Activated naive CD4-positive, alpha-beta T cell treated with anti-CD3 and anti-CD28 coated beads, Interleukin-2, amount 10 ng/mL, durations not matched to agents 7 days and 5 days (primary cell): Measurements from ENCODE around the gene SLC6A6.
A peak's percentile ranks its signal among the peaks of the same experiment; 100 is the strongest.

Experiments
- CTCF ChIA-PET: fragments of 350-600 bp; sonication (Branson Sonifier 250); formaldehyde crosslinking; loops from one replicate; lab custom pipeline; 2021; ENCODE audit warnings: antibody characterized with exemption; lab: Charles Lee
- DNase-seq: peaks from one replicate; pipeline ENCODE4 v3.0.0-alpha.2; 2020
- H3K27ac Mint-ChIP-seq: one replicate; pipeline ENCODE4 v1.8.0; 2021; ENCODE audit warnings: mild to moderate bottlenecking, moderate library complexity, mixed read lengths
- H3K27me3 Mint-ChIP-seq: one replicate; pipeline ENCODE4 v1.8.0; 2021; ENCODE audit warnings: mild to moderate bottlenecking, mixed read lengths
- H3K36me3 Mint-ChIP-seq: one replicate; pipeline ENCODE4 v1.8.0; 2021; ENCODE audit warnings: mixed read lengths
- H3K4me1 Mint-ChIP-seq: one replicate; pipeline ENCODE4 v1.8.0; 2021; ENCODE audit warnings: mixed read lengths
- H3K4me3 Mint-ChIP-seq: one replicate; pipeline ENCODE4 v1.8.0; 2021; ENCODE audit warnings: mild to moderate bottlenecking, moderate library complexity, mixed read lengths
- H3K9me3 Mint-ChIP-seq: one replicate; pipeline ENCODE4 v1.8.0; 2021; ENCODE audit warnings: mixed read lengths

SLC6A6 gene

GRCh38 chr3:14448063-14448462 is 45.7 kb downstream of the SLC6A6 start:
- Mint-ChIP-seq H3K4me3 (no peak overlapping the region), H3K4me1 (no peaks in the 10 kb centered on the region), H3K27me3 (no peaks in the 10 kb centered on the region), H3K27ac (peak overlapping the region; percentile 50), H3K36me3 (peaks cover 51% of the 10 kb centered on the region), H3K9me3 (no peaks in the 10 kb centered on the region)
- CTCF ChIA-PET, result no interaction called here
- no peak for DNase-seq

DNA sequence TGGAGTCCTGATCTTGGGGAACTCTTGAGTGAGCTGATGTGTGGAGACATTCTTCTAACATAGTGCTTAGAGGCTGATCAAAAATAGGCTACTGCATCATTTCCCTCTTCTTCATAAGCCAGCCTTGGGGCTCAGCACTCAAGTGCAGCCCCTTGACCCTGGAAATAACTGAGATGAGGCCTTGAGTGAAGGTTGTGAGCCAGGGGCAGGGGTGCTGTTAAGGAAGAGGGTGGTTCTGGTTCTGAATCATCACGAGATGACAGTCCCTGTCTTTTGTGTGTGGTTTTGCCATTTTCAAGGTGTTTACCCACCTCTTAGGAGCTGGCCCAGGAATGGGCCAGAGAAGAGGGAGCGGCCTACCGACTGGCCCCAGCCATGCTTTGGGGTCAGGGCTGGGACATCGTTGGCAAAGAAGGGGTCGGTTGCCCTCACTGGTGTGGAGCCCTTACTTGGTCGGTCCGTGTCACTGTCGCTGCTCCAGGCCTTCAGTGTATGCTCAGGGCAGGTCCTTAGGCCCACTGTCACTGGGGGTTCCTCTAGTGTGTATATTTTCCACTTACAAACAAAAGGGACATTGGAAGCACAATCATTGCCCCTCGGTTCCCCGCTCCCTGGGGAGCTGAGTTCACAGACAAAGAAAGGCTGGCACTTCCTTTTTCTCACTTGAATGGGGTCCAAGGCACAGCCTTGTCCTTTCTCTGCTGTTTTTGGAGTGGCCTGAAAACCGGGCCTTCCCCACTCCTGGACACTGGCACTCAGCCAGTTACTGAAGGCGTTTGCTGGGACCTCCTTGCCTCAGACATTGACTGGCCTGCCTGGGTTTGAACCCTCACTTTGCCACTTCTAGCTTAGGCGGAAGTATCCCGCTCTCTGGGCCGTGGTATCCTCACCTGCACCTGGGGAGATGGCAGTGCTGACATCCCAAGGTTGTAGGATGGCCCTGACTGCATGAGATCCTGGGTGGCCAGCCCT is 46.6 kb downstream of the SLC6A6 start:
- Mint-ChIP-seq H3K27me3 (no peaks in the 10 kb centered on the region), H3K9me3 (no peaks in the 10 kb centered on the region), H3K27ac (no peak overlapping the region), H3K36me3 (peaks cover 52% of the 10 kb centered on the region), H3K4me1 (no peaks in the 10 kb centered on the region), H3K4me3 (no peak overlapping the region)
- no peak for DNase-seq
- CTCF ChIA-PET, result no interaction called here

DNA sequence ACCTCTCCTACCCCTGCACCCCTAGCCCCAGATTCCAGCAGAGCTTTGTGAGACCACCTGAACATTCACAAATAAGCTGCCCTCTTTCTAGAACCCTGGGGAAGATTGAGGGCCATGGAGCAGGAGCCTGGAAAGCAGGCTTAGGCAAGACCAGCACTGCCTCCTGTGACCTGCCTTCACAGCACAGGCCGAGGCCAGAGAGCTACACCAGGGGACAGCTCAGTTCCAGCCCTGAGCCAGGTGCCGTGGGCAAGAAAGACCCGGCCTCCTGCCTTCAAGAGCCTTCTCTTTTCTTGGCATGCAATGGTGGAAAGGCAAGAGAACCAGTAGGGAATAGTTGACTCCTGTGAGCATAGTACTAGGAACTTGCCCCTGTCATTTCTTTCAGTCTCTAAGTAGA is 48.1 kb downstream of the SLC6A6 start:
- Mint-ChIP-seq H3K27ac (no peak overlapping the region), H3K4me1 (no peaks in the 10 kb centered on the region), H3K36me3 (peaks cover 44% of the 10 kb centered on the region), H3K4me3 (no peak overlapping the region), H3K9me3 (no peaks in the 10 kb centered on the region), H3K27me3 (no peaks in the 10 kb centered on the region)
- DNase-seq, result no peak
- CTCF ChIA-PET, result interaction anchor here (1.6 to 3.0 kb wide), 2 partner anchors 8 to 17 kb away, joined by 4 to 8 read pairs; no protein-coding TSS in a partner anchor

DNA sequence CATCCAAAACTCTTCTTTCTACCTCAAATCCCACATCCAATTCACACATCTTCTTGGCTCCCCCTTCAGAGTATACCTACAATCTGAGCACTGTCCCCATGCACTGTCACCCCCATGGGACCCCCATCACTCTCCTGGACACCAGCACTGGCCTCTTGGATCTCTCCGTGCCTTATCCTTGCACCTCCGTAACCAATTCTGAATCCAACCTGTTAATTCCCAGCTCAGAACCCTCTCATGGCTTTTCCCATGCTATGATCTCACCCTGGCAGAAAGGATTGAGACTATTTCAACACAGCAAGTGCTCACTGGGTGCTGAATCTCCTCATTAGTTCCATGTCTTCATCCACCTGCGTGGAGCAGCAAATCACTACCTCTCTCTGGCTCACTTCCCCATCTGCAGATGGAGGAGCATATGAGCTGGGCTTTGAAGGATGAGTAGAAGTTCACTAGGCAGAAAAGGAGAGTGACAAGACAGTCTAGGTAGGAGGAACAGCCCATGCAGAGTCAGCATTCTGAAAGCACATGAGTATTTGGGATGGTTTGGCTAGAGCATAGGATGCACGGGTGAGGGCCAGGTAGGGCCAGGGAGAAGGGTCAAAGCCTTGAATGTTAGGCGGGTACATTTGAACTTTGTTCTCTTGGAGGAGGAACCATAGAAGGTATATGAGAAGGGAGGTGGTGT is 48.7 kb downstream of the SLC6A6 start:
- Mint-ChIP-seq H3K27me3 (no peaks in the 10 kb centered on the region), H3K27ac (peak overlapping the region; percentile 4), H3K9me3 (no peaks in the 10 kb centered on the region), H3K4me1 (no peaks in the 10 kb centered on the region), H3K36me3 (peaks cover 38% of the 10 kb centered on the region), H3K4me3 (no peak overlapping the region)
- no peak for DNase-seq
- CTCF ChIA-PET, result interaction anchor here (1.5 to 3.0 kb wide), 3 partner anchors 8 to 17 kb away, joined by 3 to 8 read pairs (median 4); no protein-coding TSS in a partner anchor

- peaks cover 31% of the 10 kb centered on the region for H3K36me3 Mint-ChIP-seq
- CTCF ChIA-PET, result interaction anchor here (1.2 to 3.0 kb wide), 3 partner anchors 10 to 41 kb away, joined by 3 to 8 read pairs (median 4); no protein-coding TSS in a partner anchor
- DNase-seq, result no peak
- no peak overlapping the region for H3K4me3 Mint-ChIP-seq
- no peaks in the 10 kb centered on the region for H3K4me1 Mint-ChIP-seq
- no peak overlapping the region for H3K27ac Mint-ChIP-seq
- H3K27me3 Mint-ChIP-seq, result no peaks in the 10 kb centered on the region
- no peaks in the 10 kb centered on the region for H3K9me3 Mint-ChIP-seq
Observed at GRCh38 chr3:14451844-14452739, 49.7 kb downstream of the SLC6A6 start.

DNA sequence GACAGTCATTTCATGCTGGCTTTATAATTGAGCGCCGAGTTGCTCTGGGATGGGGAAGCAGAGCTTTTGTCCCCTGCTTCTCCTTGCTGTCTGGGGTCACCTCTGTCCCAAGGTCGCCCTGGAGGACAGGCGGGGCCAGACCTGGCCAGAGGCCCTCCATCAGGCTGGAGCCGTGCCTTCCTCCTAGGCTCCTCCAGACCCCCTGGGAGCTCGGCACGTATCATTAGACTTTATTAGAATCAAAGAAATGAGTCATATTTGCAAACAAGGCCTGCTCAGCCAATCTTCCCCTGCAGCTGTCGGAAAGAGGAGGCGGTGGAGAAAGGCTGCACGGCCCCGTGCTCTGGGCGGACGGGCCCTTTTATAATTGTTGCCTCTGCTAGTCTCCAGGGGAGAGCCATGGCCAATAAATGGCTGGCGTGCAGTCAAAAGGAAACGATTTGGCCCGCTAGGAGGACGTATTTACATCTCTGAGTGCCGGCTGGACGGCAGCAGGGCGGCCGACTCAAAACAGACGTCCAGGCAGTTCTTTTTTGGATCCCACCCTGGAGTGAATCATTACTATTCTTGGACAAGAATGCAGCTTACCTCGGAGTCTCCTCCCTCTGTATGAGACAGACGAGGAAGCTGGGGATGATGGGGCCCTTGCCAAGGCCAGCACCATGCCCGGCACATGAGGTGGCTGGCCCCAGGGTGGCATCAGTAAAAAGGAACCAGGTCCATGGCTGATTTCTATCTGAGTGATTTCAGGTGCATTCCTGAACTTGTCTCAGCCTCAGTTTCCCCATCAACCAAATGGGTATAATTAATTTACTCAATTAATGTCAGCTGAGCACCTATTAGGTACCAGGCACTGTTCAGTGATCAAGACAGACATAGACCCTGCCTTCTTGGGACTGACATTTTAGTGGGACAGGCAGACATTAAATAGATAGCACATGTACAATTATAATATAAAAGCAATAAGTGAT is 50.6 kb downstream of the SLC6A6 start:
- Mint-ChIP-seq H3K36me3 (peaks cover 21% of the 10 kb centered on the region), H3K27me3 (no peaks in the 10 kb centered on the region), H3K4me3 (no peak overlapping the region), H3K4me1 (no peaks in the 10 kb centered on the region), H3K9me3 (no peaks in the 10 kb centered on the region), H3K27ac (no peak overlapping the region)
- DNase-seq, result no peak
- CTCF ChIA-PET, result interaction anchor here (1.2 to 3.0 kb wide), 3 partner anchors 9 to 42 kb away, joined by 4 to 8 read pairs (median 5); no protein-coding TSS in a partner anchor

DNA sequence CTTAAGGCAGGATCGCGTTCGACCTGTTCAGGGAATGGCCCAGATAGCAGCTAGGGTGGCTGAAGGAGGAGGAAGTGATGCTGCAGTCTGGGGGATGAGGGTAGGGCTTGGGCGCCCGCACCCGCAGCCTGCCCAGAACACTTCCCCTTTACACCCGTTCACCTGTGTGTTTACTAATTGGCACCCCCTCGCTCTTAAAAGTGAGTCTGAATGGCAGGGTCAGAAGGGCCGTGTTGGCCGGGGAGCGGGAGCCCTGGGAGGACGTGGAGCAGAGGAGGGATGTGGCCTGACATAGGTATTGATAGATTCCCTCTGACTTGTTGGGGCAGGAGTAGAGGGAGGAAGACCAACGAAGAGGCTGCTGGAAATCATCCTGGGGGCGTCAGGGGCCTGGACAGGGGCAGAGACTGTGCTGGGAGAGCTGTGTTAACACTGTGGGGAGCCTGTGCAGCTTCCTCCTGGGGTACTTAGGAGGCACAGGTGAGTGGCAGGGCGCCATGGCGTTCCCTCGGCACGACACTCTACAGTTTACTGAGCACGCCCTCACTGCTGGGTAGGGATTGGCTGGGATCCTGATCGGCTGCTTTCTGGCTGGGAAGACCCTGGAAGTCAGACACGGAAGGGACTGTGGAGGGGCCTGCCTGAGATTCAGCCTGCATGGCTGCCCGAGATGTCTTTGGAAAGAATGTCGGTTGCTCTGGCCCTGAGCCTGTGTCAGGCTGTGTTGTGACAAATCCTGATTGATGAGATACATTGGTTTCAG is 51.7 kb downstream of the SLC6A6 start:
- H3K9me3 Mint-ChIP-seq, result no peaks in the 10 kb centered on the region
- H3K4me3 Mint-ChIP-seq, result no peak overlapping the region
- peak overlapping the region; percentile 26 for H3K27ac Mint-ChIP-seq
- CTCF ChIA-PET, result interaction anchor here (0.6 to 2.0 kb wide), 3 partner anchors 8 to 21 kb away, joined by 3 to 6 read pairs (median 5); no protein-coding TSS in a partner anchor
- no peaks in the 10 kb centered on the region for H3K27me3 Mint-ChIP-seq
- H3K36me3 Mint-ChIP-seq, result peaks cover 11% of the 10 kb centered on the region
- H3K4me1 Mint-ChIP-seq, result no peaks in the 10 kb centered on the region
- no peak for DNase-seq

- no peaks in the 10 kb centered on the region for H3K4me1 Mint-ChIP-seq
- H3K36me3 Mint-ChIP-seq, result peaks cover 10% of the 10 kb centered on the region
- H3K27ac Mint-ChIP-seq, result no peak overlapping the region
- CTCF ChIA-PET, result interaction anchor here (0.6 to 2.0 kb wide), 3 partner anchors 8 to 22 kb away, joined by 3 to 6 read pairs (median 5); no protein-coding TSS in a partner anchor
- H3K9me3 Mint-ChIP-seq, result no peaks in the 10 kb centered on the region
- DNase-seq, result no peak
- H3K27me3 Mint-ChIP-seq, result no peaks in the 10 kb centered on the region
- H3K4me3 Mint-ChIP-seq, result no peak overlapping the region
Observed at GRCh38 chr3:14454639-14455310, 52.4 kb downstream of the SLC6A6 start.

DNA sequence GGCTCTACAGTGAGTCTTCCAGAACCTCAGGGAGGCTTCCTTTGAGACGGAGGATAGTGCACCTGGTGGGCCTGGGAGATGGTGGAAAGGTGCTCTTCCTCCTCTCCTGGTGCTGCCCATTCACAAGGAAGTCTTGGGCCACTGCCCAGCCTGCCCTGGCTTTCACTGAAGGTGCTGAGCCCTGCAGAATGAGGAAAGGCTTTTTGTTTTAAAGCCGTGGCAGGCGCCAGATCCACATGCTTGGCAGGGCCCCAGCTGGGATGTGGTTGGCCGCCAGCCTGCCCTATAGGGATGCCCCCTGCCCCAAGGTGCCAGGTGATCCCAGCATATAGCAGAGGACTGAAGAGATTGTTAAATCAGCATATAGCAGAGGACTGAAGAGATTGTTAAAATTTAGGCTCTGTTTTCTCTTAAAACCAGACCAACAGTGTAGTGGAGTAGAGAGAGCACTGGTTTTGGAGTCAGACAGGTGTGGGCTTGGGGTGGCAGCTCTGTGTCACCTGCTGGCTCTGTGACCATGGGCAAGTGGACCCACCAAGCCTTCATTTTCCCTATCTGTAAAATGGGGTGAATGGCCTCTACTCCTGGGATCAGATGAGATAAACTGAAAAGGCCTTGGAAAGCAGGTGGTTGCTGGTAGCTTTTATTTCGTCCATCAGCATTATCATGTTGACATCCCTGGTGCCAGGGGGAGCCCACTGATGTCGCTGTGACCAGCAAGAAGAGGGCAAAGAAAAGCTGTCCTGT is 53.3 kb downstream of the SLC6A6 start:
- CTCF ChIA-PET, result interaction anchor here (1.1 to 1.4 kb wide), 4 partner anchors 12 to 180 kb away, joined by 3 to 6 read pairs (median 3); no protein-coding TSS in a partner anchor
- Mint-ChIP-seq H3K36me3 (peaks cover 17% of the 10 kb centered on the region), H3K27me3 (no peaks in the 10 kb centered on the region), H3K27ac (no peak overlapping the region), H3K4me3 (no peak overlapping the region), H3K9me3 (no peaks in the 10 kb centered on the region), H3K4me1 (peaks cover 2% of the 10 kb centered on the region)
- no peak for DNase-seq

GRCh38 chr3:14456794-14457193 is 54.4 kb downstream of the SLC6A6 start:
- Mint-ChIP-seq H3K27me3 (no peaks in the 10 kb centered on the region), H3K27ac (no peak overlapping the region), H3K4me3 (no peak overlapping the region), H3K4me1 (peaks cover 4% of the 10 kb centered on the region), H3K9me3 (no peaks in the 10 kb centered on the region), H3K36me3 (peaks cover 12% of the 10 kb centered on the region)
- DNase-seq, result no peak
- CTCF ChIA-PET, result interaction anchor here (1.1 to 2.1 kb wide), 5 partner anchors 11 to 196 kb away, joined by 3 to 8 read pairs (median 3); no protein-coding TSS in a partner anchor

DNA sequence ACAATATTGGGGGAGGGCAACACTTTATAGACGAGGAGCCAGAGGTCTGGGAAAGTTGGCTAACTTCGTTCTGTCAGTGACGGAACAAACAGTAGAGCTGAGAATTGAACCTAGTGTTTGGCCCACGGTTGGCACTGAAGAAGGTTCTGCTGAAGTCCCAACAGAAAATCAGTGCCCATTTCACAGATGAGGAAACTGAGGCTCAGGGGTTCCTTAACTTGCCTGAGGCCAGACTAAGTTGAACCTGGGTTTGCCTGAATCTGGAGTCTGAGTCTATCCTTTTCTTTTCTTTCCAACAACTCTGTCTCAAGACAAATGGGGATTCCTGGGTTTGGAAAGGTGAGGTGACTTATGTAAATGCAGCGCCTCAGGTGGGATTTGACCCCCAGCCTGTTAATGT is 55.1 kb downstream of the SLC6A6 start:
- H3K4me3 Mint-ChIP-seq, result no peak overlapping the region
- H3K4me1 Mint-ChIP-seq, result peaks cover 4% of the 10 kb centered on the region
- H3K27ac Mint-ChIP-seq, result no peak overlapping the region
- DNase-seq, result no peak
- H3K36me3 Mint-ChIP-seq, result peaks cover 14% of the 10 kb centered on the region
- CTCF ChIA-PET, result interaction anchor here (1.1 to 2.1 kb wide), 3 partner anchors 10 to 197 kb away, joined by 3 to 11 read pairs (median 8); no protein-coding TSS in a partner anchor
- H3K27me3 Mint-ChIP-seq, result no peaks in the 10 kb centered on the region
- H3K9me3 Mint-ChIP-seq, result no peaks in the 10 kb centered on the region
